HEK293 (cell line): Measurements from ENCODE around the gene TIRAP.

Source experiments
- CTCF ChIA-PET: fragments of 350-600 bp; formaldehyde crosslinking; extraction: SDS; loops from one replicate; lab custom pipeline; 2021; ENCODE audit warnings: antibody characterized with exemption; lab: Yijun Ruan, JAX
- POLR2A ChIA-PET: fragments of 300-600 bp; formaldehyde crosslinking; extraction: SDS; loops from one replicate; lab custom pipeline; 2020; ENCODE audit warnings: antibody characterized with exemption, inconsistent platforms; lab: Yijun Ruan, JAX
- H3K27ac ChIP-seq: fragments of 200-500 bp; sonication (Bioruptor generic); 2 replicates; pipeline ENCODE4 v1.5.1; 2014; ENCODE audit warnings: low read depth, low read length, control low read depth, inconsistent platforms; ENCODE audit errors: extremely low read depth
- H3K36me3 ChIP-seq, 2 experiments: fragments of 200-500 bp in 1 of 2; sonication (Bioruptor generic) in 1 of 2; 1 replicate in 1 of 2; 2 replicates in 1 of 2; pipeline ENCODE4 v1.5.1; 2014 to 2017; ENCODE audit warnings: inconsistent platforms in 2 of 2, low read length in 2 of 2; ENCODE audit not compliant: control insufficient read depth in 2 of 2, insufficient read depth in 1 of 2
- H3K4me1 ChIP-seq: fragments of 200-500 bp; sonication (Bioruptor generic); 2 replicates; pipeline ENCODE4 v1.5.1; 2014; ENCODE audit warnings: mild to moderate bottlenecking, low read length, inconsistent platforms; ENCODE audit not compliant: control insufficient read depth, insufficient read depth
- H3K4me3 ChIP-seq: 2 replicates; pipeline ENCODE4 v1.5.1; 2011; ENCODE audit warnings: low read depth, mild to moderate bottlenecking, control low read depth, low read length, moderate library complexity
- H3K9me3 ChIP-seq: fragments of 200-500 bp; sonication (Bioruptor generic); 2 replicates; pipeline ENCODE4 v1.5.1; 2014; ENCODE audit warnings: low read depth, low read length, inconsistent platforms; ENCODE audit not compliant: control insufficient read depth, insufficient read depth
- BCL11B ChIP-seq: fragments of 450-650 bp; formaldehyde crosslinking; IDR thresholded peaks from 2 replicates; pipeline ENCODE4 v1.5.1; 2016; ENCODE audit warnings: low read depth, missing biosample characterization, missing genetic modification characterization
- CTCF ChIP-seq: fragments of 450-650 bp; formaldehyde crosslinking; IDR thresholded peaks from 2 replicates; pipeline ENCODE4 v1.5.1; 2016; ENCODE audit warnings: missing biosample characterization, missing genetic modification characterization
- EGR2 ChIP-seq: fragments of 450-650 bp; formaldehyde crosslinking; IDR thresholded peaks from 2 replicates; pipeline ENCODE4 v1.5.1; 2016; ENCODE audit warnings: low read depth, missing biosample characterization, missing genetic modification characterization
- GFI1B ChIP-seq: fragments of 450-650 bp; formaldehyde crosslinking; IDR thresholded peaks from 2 replicates; pipeline ENCODE4 v1.5.1; 2016; ENCODE audit warnings: missing biosample characterization, missing genetic modification characterization
- KLF10 ChIP-seq: fragments of 450-650 bp; IDR thresholded peaks from 2 replicates; pipeline ENCODE4 v1.5.1; 2018; ENCODE audit warnings: missing biosample characterization, mild to moderate bottlenecking, missing genetic modification characterization
- KLF9 ChIP-seq: fragments of 450-650 bp; formaldehyde crosslinking; IDR thresholded peaks from 2 replicates; pipeline ENCODE4 v1.5.1; 2016; ENCODE audit warnings: missing biosample characterization, missing genetic modification characterization, low read depth
- PATZ1 ChIP-seq: fragments of 450-650 bp; formaldehyde crosslinking; IDR thresholded peaks from 2 replicates; pipeline ENCODE4 v1.5.1; 2016; ENCODE audit warnings: missing biosample characterization, missing genetic modification characterization
- PBX3 ChIP-seq: sonication (generic); formaldehyde crosslinking; IDR thresholded peaks from 2 replicates; pipeline ENCODE4 v1.8.1; 2022; ENCODE audit warnings: mild to moderate bottlenecking, moderate library complexity, missing genetic modification reagents
- RBAK ChIP-seq: fragments of 450-650 bp; formaldehyde crosslinking; IDR thresholded peaks from 2 replicates; pipeline ENCODE4 v1.5.1; 2016; ENCODE audit warnings: missing biosample characterization, missing genetic modification characterization
- ZBTB8A ChIP-seq: fragments of 450-650 bp; formaldehyde crosslinking; IDR thresholded peaks from 2 replicates; pipeline ENCODE4 v1.5.1; 2016; ENCODE audit warnings: missing biosample characterization, missing genetic modification characterization
- ZNF155 ChIP-seq: fragments of 450-650 bp; formaldehyde crosslinking; IDR thresholded peaks from 2 replicates; pipeline ENCODE4 v1.5.1; 2016; ENCODE audit warnings: missing biosample characterization, missing genetic modification characterization
- ZNF16 ChIP-seq: fragments of 450-650 bp; formaldehyde crosslinking; IDR thresholded peaks from 2 replicates; pipeline ENCODE4 v1.5.1; 2016; ENCODE audit warnings: low read depth, missing biosample characterization, missing genetic modification characterization
- ZNF211 ChIP-seq: fragments of 450-650 bp; formaldehyde crosslinking; IDR thresholded peaks from 2 replicates; pipeline ENCODE4 v1.5.1; 2016; ENCODE audit warnings: low read depth, missing biosample characterization, missing genetic modification characterization
- ZNF274 ChIP-seq, 2 experiments: fragments of 200-500 bp in 1 of 2; fragments of 450-650 bp in 1 of 2; sonication (Bioruptor generic) in 1 of 2; formaldehyde crosslinking in 1 of 2; IDR thresholded peaks; 2 replicates each; pipeline versions ENCODE4 v1.5.1 to v1.6.1; 2014 to 2016; ENCODE audit warnings: borderline replicate concordance in 1 of 2, inconsistent platforms in 1 of 2, low read length in 1 of 2, missing biosample characterization in 1 of 2, missing genetic modification characterization in 1 of 2
- ZNF280D ChIP-seq: fragments of 450-650 bp; formaldehyde crosslinking; IDR thresholded peaks from 2 replicates; pipeline ENCODE4 v1.5.1; 2016; ENCODE audit warnings: missing biosample characterization, missing genetic modification characterization
- ZNF335 ChIP-seq: fragments of 450-650 bp; formaldehyde crosslinking; conservative IDR thresholded peaks from 2 replicates; pipeline ENCODE4 v1.5.1; 2016; ENCODE audit warnings: missing biosample characterization, missing genetic modification characterization
- ZNF366 ChIP-seq: fragments of 450-650 bp; formaldehyde crosslinking; conservative IDR thresholded peaks from 2 replicates; pipeline ENCODE4 v1.5.1; 2016; ENCODE audit warnings: missing biosample characterization, missing genetic modification characterization
- ZNF473 ChIP-seq: fragments of 450-650 bp; formaldehyde crosslinking; IDR thresholded peaks from 2 replicates; pipeline ENCODE4 v1.5.1; 2017; ENCODE audit warnings: missing biosample characterization, missing genetic modification characterization
- ZNF488 ChIP-seq: fragments of 450-650 bp; formaldehyde crosslinking; IDR thresholded peaks from 2 replicates; pipeline ENCODE4 v1.5.1; 2016; ENCODE audit warnings: missing biosample characterization, missing genetic modification characterization
- ZNF544 ChIP-seq: fragments of 450-650 bp; formaldehyde crosslinking; IDR thresholded peaks from 2 replicates; pipeline ENCODE4 v1.5.0; 2017; ENCODE audit warnings: missing biosample characterization, missing genetic modification characterization
- ZNF560 ChIP-seq: fragments of 450-650 bp; formaldehyde crosslinking; IDR thresholded peaks from 2 replicates; pipeline ENCODE4 v1.5.1; 2017; ENCODE audit warnings: missing biosample characterization, missing genetic modification characterization, borderline replicate concordance
- ZNF658 ChIP-seq: fragments of 450-650 bp; formaldehyde crosslinking; IDR thresholded peaks from 2 replicates; pipeline ENCODE4; 2016; ENCODE audit warnings: missing biosample characterization, missing genetic modification characterization
- ZNF670 ChIP-seq: fragments of 450-650 bp; formaldehyde crosslinking; IDR thresholded peaks from 2 replicates; pipeline ENCODE4 v1.5.1; 2016; ENCODE audit warnings: missing biosample characterization, missing genetic modification characterization, low read depth
- ZNF747 ChIP-seq: fragments of 450-650 bp; formaldehyde crosslinking; IDR thresholded peaks from 2 replicates; pipeline ENCODE4 v1.5.1; 2016; ENCODE audit warnings: missing biosample characterization, missing genetic modification characterization
- ZSCAN18 ChIP-seq: fragments of 450-650 bp; formaldehyde crosslinking; IDR thresholded peaks from 2 replicates; pipeline ENCODE4 v1.5.1; 2016; ENCODE audit warnings: missing biosample characterization, missing genetic modification characterization

Gene TIRAP

GRCh38 chr11:126282736-126283591, at the start of gene TIRAP:
Gene TIRAP (plus strand): TSS chr11:126283093. CDS start chr11:126290895, 7,802 bp downstream.
- H3K36me3 ChIP-seq: peaks cover 0 to 9% of the 10 kb centered on the region in 2 experiments; a peak in 1 of 3 replicates
- H3K27ac ChIP-seq: peak within 1 kb of the TSS; percentile 68
- no peaks in the 10 kb centered on the region for H3K9me3 ChIP-seq
- ChIA-PET CTCF (interaction anchor here (0.6 kb wide), 2 partner anchors 13 to 25 kb away, joined by 3 read pairs; no protein-coding TSS in a partner anchor), POLR2A (interaction anchor here (0.5 to 3.6 kb wide), 6 partner anchors 9 to 652 kb away, joined by 3 to 24 read pairs (median 3); partner anchors contain the start of genes DCPS, FOXRED1 and SRPRA)
- peak within 1 kb of the TSS; percentile 65 for H3K4me3 ChIP-seq
- H3K4me1 ChIP-seq: no peaks in the 10 kb centered on the region; the same call in 1 of the 2 replicates
- TF ChIP-seq ZNF473 (tag by site-specific recombination): no peak
- no peak for TF ChIP-seq CTCF (tag by site-specific recombination)
- no peak for TF ChIP-seq ZNF155 (tag by site-specific recombination)
- peak; percentile 69 for TF ChIP-seq ZBTB8A
- TF ChIP-seq ZNF274 (IDR thresholded peaks at IDR 0.05; ENCODE audit: low read length): no peak
- no peak for TF ChIP-seq ZNF274 (tag by site-specific recombination; IDR thresholded peaks at IDR 0.05; ENCODE audit: borderline replicate concordance)
- no peak for TF ChIP-seq KLF10 (tag by site-specific recombination)
- TF ChIP-seq BCL11B (tag by site-specific recombination): no peak
- TF ChIP-seq ZNF488 (tag by site-specific recombination): no peak
- TF ChIP-seq ZNF544 (tag by site-specific recombination): no peak
- no peak for TF ChIP-seq ZNF280D (tag by site-specific recombination)
- TF ChIP-seq ZNF670 (tag by site-specific recombination): no peak
- no peak for TF ChIP-seq RBAK (tag by site-specific recombination)
- no peak for TF ChIP-seq GFI1B
- peak; percentile 26; the same call in 1 of the 2 replicates for TF ChIP-seq PATZ1 (tag by site-specific recombination)
- TF ChIP-seq ZNF366 (tag by site-specific recombination): no peak; the same call in 1 of the 2 replicates
- TF ChIP-seq EGR2: 0 out of 2 replicates have a peak, but pooled peaks have one; percentile 22
- TF ChIP-seq ZNF560 (tag by site-specific recombination): no peak
- TF ChIP-seq KLF9: peak; percentile 45; the same call in 1 of the 2 replicates
- peak; percentile 66 for TF ChIP-seq ZNF335
- no peak for TF ChIP-seq ZNF658 (tag by site-specific recombination)
- no peak for TF ChIP-seq ZSCAN18
- TF ChIP-seq ZNF211 (tag by site-specific recombination): no peak
- TF ChIP-seq ZNF747 (tag by site-specific recombination): no peak
- no peak for TF ChIP-seq ZNF16 (tag by site-specific recombination)
- no peak for TF ChIP-seq PBX3 (CRISPR knock-in tag)
